Pancreas (tissue), 10 donors: ENCODE measurements around the gene SCD5. TPM values are rescaled to one million over a fixed set of nuclear protein-coding genes. Genes with fewer than 3 reads are reported as not detected.
"Not testable (repeated sequence)": the region's sequence is repeated elsewhere in the genome, so short reads cannot be mapped to it uniquely, and the experiment has no call there.

Experiments used
- ATAC-seq, 4 donors: fragments of 200-7000 bp; cut with Tn5 transposase; one replicate each; pipeline versions ENCODE4 v1.8.0 to v1.9.1; 2020; ENCODE audit warnings: mild to moderate bottlenecking in 4 of 4, moderate library complexity in 4 of 4
- DNase-seq, 6 donors: peaks; one replicate each; pipeline ENCODE4 v3.0.0-alpha.2; 2020
- FAIRE-seq: peaks from 2 replicates; lab custom pipeline; 2012; peaks lifted over from hg19 to GRCh38; lab: Jason Lieb, UNC
- H3K27ac ChIP-seq, 4 donors: fragments of 200-600 bp; sonication (generic); 1 replicate in 3 of 4; 2 replicates in 1 of 4; pipeline versions ENCODE4 v1.5.0 to v1.8.0; 2020
- H3K27me3 ChIP-seq, 4 donors: fragments of 200-600 bp; one replicate each; pipeline ENCODE4 v1.8.0; 2021
- H3K36me3 ChIP-seq, 3 donors: fragments of 200-600 bp; sonication (generic) in 1 of 3; one replicate each; pipeline versions ENCODE4 v1.5.0 to v1.8.0; 2020 to 2021
- H3K4me1 ChIP-seq, 3 donors: fragments of 200-600 bp; one replicate each; pipeline ENCODE4 v1.8.0; 2021
- H3K4me3 ChIP-seq, 4 donors: fragments of 200-600 bp; sonication (generic) in 2 of 4; one replicate each; pipeline versions ENCODE4 v1.5.0 to v1.8.0; 2020 to 2021
- H3K9me3 ChIP-seq, 4 donors: fragments of 200-600 bp; one replicate each; pipeline ENCODE4 v1.8.0; 2021
- CTCF ChIP-seq, 4 donors: fragments of 200-600 bp; sonication (generic) in 3 of 4; IDR thresholded peaks; one replicate each; pipeline versions ENCODE4 v1.5.0 to v1.8.0; 2021; ENCODE audit warnings: antibody characterized with exemption in 4 of 4
- WGBS, 2 donors: extraction: QIAGEN DNeasy Blood & Tissue Kit; methylation state at CpG; one replicate each; pipeline ENCODE4 v1.1.7; 2013; 5-methylcytosine and 5-hydroxymethylcytosine counted together
- intact Hi-C, 3 donors: fragments of 100-400 bp; cut with DNase I; formaldehyde crosslinking; loops; one replicate each; pipeline versions ENCODE4 v1.11.1 to v1.14.2; 2022
- polyA plus RNA-seq, 2 donors: library from polyadenylated mRNA; stranded (reverse); fragments of 200-250 nt; gene quantifications; one replicate each; pipeline ENCODE4 v1.2.3, GENCODE V29; 2013
- total RNA-seq, 6 donors: library from RNA; stranded (reverse); fragmentation: NEBNext Ultra II Directional in 4 of 6; extraction: Animal tissue kit (Norgen Biotek cat#: 25700) in 4 of 6; gene quantifications; one replicate each; pipeline versions ENCODE4 v1.2.1 to v1.2.4, GENCODE V29; 2021 to 2023
- donor health status: healthy with polysubstance abuse.
- donor health status: DM: no; HTN: no; CAD: no; lungs with moderate emphysema.
- donor health status: DM: no; HTN: no; CAD: no.
- donor health status: control.
- donor health status: control.
- donor health status: Bipolar disorder and iron deficiency.
- donor health status: DM: yes; HTN: yes; CAD: no.
- donor health status: DM: no; HTN: no; CAD: no.
- donor health status: DM: no; HTN: no; CAD: no.
- donor health status: DM: yes; HTN: yes; CAD: no.

SCD5 gene
- total and polyA plus RNA-seq, 8 donors, result 19.1 to 58.3 (median 31.3) TPM

GRCh38 chr4:82825425-82825824, 26.8 kb upstream of the SCD5 start:
- Histone ChIP-seq H3K4me1 (no peaks in the 10 kb centered on the region), H3K4me3 (no peak overlapping the region), H3K9me3 (no peaks in the 10 kb centered on the region), H3K27me3 (no peaks in the 10 kb centered on the region), H3K27ac (no peak overlapping the region), H3K36me3 (peaks cover 7 to 79% (median 59%) of the 10 kb centered on the region in 3 donors)
- 78 to 84% methylated on average over 3 of the region's 3 CpGs for WGBS, 2 donors
- DNase-seq (no peak), ATAC-seq (no peak), FAIRE-seq (no peak)
- no peak for TF ChIP-seq CTCF (IDR thresholded peaks at IDR 0.05)
- intact Hi-C loops, result no loop called here

- no peak for FAIRE-seq
These were observed 24.5 kb upstream of the SCD5 start for GRCh38 chr4:82823062-82823461.

GRCh38 chr4:82820689-82821088, 22.1 kb upstream of the SCD5 start:
- DNase-seq (no peak), FAIRE-seq (no peak), ATAC-seq (no peak)
- Histone ChIP-seq H3K9me3 (no peaks in the 10 kb centered on the region), H3K4me3 (no peak overlapping the region), H3K27ac (no peak overlapping the region), H3K36me3 (peaks cover 12 to 85% (median 64%) of the 10 kb centered on the region in 3 donors), H3K4me1 (no peaks in the 10 kb centered on the region), H3K27me3 (no peaks in the 10 kb centered on the region)
- WGBS, 2 donors, result 36 to 39% methylated on average over 2 of the region's 2 CpGs
- intact Hi-C loops, result no loop called here
- no peak for TF ChIP-seq CTCF (IDR thresholded peaks at IDR 0.05)

More at GRCh38 chr4:82823062-82823461, 24.5 kb upstream of the SCD5 start:
- H3K27ac ChIP-seq, result no peak overlapping the region
- no peak for ATAC-seq
- intact Hi-C loops, result no loop called here
- DNase-seq, result no peak
- H3K9me3 ChIP-seq, result no peaks in the 10 kb centered on the region
- WGBS, 2 donors, result 91 to 96% methylated on average over 5 of the region's 5 CpGs
- H3K4me1 ChIP-seq, result no peaks in the 10 kb centered on the region
- H3K4me3 ChIP-seq, result no peak overlapping the region
- H3K27me3 ChIP-seq, result no peaks in the 10 kb centered on the region
- peaks cover 7 to 96% (median 78%) of the 10 kb centered on the region in 3 donors for H3K36me3 ChIP-seq
- TF ChIP-seq CTCF (IDR thresholded peaks at IDR 0.05), result no peak

GRCh38 chr4:82818664-82819662, 20.4 kb upstream of the SCD5 start:
- H3K36me3 ChIP-seq, result peaks cover 12 to 67% (median 54%) of the 10 kb centered on the region in 3 donors
- intact Hi-C loops, result no loop called here
- FAIRE-seq, result no peak

GRCh38 chr4:82816874-82817273, 18.3 kb upstream of the SCD5 start:
- H3K36me3 ChIP-seq, result peaks cover 4 to 46% (median 33%) of the 10 kb centered on the region in 3 donors
- not testable (repeated sequence) for DNase-seq

More at GRCh38 chr4:82818664-82819662, 20.4 kb upstream of the SCD5 start:
- H3K27me3 ChIP-seq, result no peaks in the 10 kb centered on the region
- no peak for TF ChIP-seq CTCF (IDR thresholded peaks at IDR 0.05)
- 83 to 89% methylated on average over 2 of the region's 2 CpGs for WGBS, 2 donors
- no peak overlapping the region for H3K27ac ChIP-seq
- H3K4me1 ChIP-seq, result no peaks in the 10 kb centered on the region
- no peak overlapping the region for H3K4me3 ChIP-seq
- DNase-seq, result no peak
- ATAC-seq, result no peak
- no peaks in the 10 kb centered on the region for H3K9me3 ChIP-seq

More at GRCh38 chr4:82816874-82817273, 18.3 kb upstream of the SCD5 start:
- H3K4me1 ChIP-seq, FAIRE-seq, intact Hi-C loops, H3K27me3 ChIP-seq, H3K4me3 ChIP-seq, ATAC-seq, H3K27ac ChIP-seq, H3K9me3 ChIP-seq: not testable (repeated sequence)
- 95 to 98% methylated on average over 6 of the region's 6 CpGs for WGBS, 2 donors
